GM10847 (cell line): ENCODE measurements around the gene SIK3.

Experiments
- POLR2A ChIP-seq: IDR thresholded peaks from 2 replicates; pipeline ENCODE4 v1.6.1; 2011; ENCODE audit not compliant: insufficient read length; ENCODE audit errors: extremely low read depth

The SIK3 gene

DNA sequence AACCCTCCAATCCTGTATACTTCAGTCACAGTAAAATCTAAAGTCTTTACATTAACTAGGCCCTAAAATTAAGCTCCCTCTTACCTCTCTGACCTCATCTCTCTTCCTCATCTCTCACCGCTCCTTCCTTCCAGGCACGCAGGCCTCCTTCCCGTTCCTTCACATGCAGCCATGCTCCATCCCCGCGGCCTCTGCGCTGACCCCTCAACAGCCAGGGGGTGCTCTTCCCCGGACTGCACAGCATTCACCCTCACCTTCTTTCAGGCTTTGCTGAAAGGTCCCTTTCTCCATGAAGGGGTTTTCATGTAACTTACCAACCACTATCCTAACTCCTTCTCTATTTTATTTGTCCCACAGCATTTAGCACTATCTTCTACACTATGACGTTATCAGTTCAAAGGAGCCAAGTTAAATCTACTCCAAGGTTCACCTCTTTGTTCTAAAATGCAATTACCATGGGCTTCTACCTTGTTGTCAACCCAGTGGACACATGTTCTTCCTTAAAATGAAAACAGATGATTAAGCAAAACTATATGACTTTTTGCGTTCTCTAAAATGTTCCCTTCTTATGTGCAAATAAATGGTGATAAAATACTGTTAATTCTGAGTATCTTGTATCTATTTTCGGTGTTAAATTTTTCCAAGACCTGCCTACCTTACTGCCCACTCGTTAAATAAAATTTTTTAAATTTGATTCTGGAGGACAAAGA, 203.0 kb downstream of the SIK3 start:
- TF ChIP-seq POLR2A: no peak

DNA sequence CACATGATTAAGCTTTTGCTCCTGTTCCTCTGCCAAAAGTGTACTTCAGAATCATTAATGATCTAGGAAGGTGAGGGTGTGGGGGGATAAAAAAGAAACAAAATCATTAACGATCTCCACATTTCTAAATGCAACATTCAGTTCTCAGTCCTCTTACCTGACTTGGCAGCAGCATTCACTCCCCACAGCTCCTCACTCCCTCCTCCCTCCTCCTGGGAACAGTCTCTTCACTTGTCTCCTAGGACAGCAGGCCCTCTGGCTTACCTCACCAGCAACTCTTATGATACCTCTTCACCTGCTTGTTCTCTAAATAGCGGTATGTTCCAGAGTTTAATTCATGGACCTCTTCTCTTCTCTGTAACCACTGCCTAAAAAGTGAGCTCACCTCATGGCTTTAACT, 204.3 kb downstream of the SIK3 start:
- TF ChIP-seq POLR2A: no peak

- no peak for TF ChIP-seq POLR2A
Observed at GRCh38 chr11:116893437-116893836, 204.8 kb downstream of the SIK3 start.

DNA sequence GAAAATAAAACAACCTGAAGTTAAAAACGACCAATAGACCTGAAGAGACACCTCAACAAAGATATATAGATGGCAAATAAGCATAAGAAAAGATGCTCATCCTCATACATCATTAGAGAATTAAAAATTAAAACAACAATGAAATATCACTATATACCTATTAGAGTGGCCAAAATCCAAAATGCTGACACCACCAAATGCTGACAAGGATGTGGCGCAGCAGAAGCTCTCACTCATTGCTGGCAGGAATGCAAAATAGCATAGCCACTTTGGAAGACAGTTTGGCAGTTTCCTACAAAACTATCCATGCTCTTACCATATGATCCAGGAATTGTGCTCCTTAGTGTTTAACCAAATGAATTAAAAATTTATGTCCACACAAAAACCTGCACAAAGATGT, 205.9 kb downstream of the SIK3 start:
- TF ChIP-seq POLR2A: no peak

DNA sequence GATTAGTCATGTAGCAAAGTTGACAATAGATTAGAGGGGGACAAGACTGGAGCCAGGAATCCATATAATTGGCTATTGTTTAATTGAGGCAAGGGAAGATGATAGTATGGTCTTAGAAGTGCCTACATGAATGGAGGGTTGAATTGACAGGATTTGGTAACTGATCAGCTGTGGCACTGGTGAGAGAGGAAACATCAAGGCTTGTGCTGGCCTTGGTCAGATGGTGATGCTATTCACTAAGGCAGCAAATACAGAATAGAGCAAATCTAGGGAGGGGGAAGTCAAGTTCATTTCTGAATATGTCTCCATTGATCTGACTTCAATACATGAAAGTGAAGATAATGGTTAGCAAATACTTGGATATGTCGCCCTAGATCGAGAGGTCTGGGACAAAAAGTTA, 206.5 kb downstream of the SIK3 start:
- no peak for TF ChIP-seq POLR2A

DNA sequence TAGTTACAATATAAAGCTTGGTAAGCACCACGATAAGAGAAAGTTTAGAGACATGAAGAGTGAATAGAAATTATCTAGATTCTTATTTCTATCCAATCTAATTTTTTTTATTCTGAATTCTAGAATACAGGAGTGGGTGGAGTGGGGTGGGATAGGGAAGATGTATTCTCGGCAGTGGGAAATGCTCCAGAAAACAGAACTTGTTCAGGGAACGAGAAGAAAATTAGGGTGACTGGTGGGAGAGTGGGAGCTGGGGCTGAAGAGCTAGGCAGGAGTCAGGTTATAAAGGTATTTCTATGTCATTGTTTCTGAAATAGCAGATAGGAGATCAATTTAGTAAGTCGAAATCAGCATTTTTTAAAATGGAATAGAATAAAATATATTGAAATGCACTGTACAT, 207.6 kb downstream of the SIK3 start:
- no peak for TF ChIP-seq POLR2A

- TF ChIP-seq POLR2A: no peak
Observed at GRCh38 chr11:116890193-116890592, 208.0 kb downstream of the SIK3 start.

DNA sequence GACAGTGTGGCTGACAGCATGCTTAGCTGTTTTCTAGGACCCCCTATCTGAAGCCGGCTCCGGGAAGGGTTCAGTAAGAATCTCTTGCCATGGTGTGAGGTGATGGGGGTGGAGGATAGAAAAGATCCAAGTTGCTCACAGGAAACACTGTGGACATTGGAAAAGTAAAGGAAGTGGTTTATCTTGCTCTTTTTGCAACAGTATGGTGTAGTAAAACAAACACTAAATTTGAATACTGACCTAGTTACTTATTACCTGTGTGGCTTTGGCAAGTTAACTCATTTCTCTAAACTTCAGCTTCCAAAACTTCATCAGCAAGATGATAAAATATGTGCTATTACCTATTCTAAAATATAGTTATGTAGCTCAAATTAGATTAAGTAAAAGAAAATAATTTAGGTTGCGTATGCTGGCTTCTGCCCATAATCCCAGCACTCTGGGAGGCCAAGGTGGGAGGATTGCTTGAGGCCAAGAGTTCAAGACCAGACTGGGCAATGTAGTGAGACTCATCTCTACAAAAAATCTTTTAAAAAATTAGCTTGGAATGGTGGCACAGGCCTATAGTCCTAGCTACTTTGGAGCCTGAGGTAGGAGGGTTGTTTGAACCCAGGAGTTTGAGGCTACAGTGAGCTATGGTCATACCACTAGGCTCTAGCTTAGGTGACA, 209.2 kb downstream of the SIK3 start:
- TF ChIP-seq POLR2A: no peak

- TF ChIP-seq POLR2A: no peak
Observed at GRCh38 chr11:116888024-116888423, 210.2 kb downstream of the SIK3 start.

- TF ChIP-seq POLR2A: no peak
Observed at GRCh38 chr11:116885951-116886655, 212.1 kb downstream of the SIK3 start.

DNA sequence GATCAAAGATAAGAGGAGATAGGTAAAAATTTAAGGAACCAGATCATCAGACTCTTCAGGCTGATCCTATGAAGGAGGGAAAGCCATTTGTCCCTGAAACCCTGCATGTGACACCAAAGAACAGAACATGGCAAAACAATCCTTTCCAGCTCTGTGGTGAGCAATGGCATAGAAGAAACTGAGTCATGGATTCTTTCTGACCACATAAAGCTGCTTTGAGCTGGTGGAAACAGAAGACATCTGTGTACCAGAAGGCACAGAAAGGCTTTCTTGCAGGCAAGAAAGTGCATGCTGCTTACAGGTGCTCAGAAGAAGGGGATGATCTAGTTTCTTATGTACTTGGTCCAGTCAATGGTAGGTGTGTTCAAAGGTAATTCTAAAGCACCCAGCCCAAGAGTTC, 215.8 kb downstream of the SIK3 start:
- TF ChIP-seq POLR2A: no peak

DNA sequence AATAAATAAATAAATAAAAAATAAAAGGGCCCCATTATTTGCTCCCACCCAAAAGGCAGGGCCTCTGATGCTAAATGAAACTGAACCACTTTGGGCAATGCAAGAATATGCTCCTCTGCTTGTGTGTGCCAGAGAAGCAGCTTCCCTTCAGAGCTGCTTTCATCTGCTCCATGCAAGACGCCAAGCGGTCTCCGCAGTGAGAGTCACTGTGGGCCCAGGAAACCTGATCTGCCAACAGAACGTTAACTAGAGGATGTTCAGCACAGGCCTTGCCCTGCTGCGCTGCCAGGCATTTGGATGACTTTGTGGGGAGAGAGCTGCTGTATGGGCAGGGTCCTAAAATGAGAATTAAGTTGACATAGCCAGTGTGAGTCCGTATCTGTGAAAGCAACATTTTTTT, 217.1 kb downstream of the SIK3 start:
- no peak for TF ChIP-seq POLR2A

DNA sequence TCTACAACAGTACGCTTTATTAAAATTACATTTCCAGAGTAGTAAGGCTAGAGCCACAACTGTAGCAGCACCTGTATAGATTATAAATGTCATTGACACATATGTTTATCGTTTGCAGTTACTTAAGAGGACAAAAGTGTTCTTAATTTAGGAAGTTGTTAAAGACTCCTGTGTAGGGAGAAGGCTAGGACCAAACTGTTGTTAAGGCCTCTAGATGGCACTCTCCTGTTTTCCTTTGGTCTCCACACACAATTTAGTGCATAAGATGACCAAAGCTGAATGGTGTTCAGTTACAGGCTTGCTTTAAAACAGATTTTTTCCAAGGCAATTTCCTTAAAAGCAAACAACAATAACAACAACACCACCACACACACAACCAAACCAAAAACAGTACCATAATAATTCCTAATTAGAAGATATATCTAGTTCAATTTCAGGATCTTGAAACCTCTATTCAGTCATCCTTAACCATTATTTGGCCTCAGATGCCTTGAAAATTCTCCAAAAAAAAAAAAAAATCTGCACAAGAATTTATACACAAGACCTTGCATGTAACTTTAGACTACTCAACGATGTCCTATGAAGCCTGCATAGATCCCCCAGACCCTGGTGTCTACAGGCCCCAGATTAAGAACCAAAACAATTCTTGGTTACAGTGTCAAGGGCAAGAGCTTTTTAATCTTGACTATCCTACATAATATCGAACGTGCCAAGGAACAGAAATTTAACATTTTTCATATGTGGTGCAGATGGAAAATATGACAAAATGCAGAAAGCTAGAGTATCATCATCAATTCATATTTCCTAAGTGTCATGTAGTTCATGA, 218.2 kb downstream of the SIK3 start:
- no peak for TF ChIP-seq POLR2A

DNA sequence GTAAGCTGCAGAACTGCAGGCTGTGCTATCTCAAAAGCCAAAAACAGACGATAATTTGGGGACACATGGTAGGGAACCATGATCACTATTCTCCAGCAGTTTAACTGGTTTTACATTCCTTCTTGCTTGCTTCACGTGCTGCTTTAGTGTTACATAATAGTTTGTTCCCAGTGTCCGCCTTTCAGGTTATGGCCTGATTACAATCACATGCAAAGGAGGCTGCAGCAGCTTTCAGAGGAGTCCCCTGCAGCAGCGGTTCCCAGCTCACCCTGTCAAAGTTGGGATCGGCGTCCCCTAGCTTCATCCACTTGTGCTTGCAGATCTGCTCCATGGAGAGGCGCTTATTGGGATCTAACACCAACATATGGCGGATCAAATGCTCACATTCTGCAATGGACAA, 221.6 kb downstream of the SIK3 start:
- TF ChIP-seq POLR2A: no peak

DNA sequence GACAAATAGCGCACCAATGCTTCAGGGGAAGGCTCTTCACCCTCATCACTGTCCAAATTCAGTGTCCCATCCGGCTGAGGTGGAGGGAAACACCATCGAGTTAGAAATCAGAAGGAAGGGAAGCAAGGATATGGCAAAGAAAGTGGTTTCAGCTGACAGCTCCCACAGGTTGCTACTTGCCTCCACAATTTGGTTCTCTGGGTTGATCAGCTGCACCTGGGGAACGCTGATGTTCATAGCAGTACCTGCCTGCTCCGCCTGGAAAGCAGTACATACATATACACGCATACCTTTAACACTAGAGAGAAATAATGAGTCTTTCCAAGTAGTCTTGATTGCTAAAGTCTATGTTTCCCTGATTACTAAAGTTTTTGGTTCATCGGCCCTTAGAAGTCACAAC, 223.0 kb downstream of the SIK3 start:
- no peak for TF ChIP-seq POLR2A
